Mesenchymal stem cell (in vitro differentiated cells and primary cell): ENCODE results near the gene STXBP1.

ENCODE experiments used
- DNase-seq: peaks from one replicate; pipeline ENCODE4 v3.0.0-alpha.2; 2013
- H2AFZ ChIP-seq: one replicate; pipeline ENCODE4 v1.6.1; 2013; ENCODE audit warnings: low read depth, mild to moderate bottlenecking, control low read depth, inconsistent platforms, low read length, moderate library complexity
- H2AK5ac ChIP-seq: 2 replicates; pipeline ENCODE4 v1.6.1; 2013; ENCODE audit warnings: low read length, moderate library complexity, mild to moderate bottlenecking, inconsistent platforms; ENCODE audit not compliant: severe bottlenecking
- H2BK120ac ChIP-seq: one replicate; pipeline ENCODE4 v1.6.1; 2013; ENCODE audit warnings: low read depth, mild to moderate bottlenecking, inconsistent platforms, low read length, moderate library complexity
- H2BK12ac ChIP-seq, 2 experiments: one replicate each; pipeline ENCODE4 v1.6.1; 2013; ENCODE audit warnings: inconsistent platforms in 2 of 2, low read length in 2 of 2, mild to moderate bottlenecking in 2 of 2, moderate library complexity in 2 of 2, control low read depth in 1 of 2
- H2BK15ac ChIP-seq: one replicate; pipeline ENCODE4 v1.6.1; 2013; ENCODE audit warnings: mild to moderate bottlenecking, low read depth, inconsistent platforms; ENCODE audit not compliant: poor library complexity, severe bottlenecking
- H2BK5ac ChIP-seq: 2 replicates; pipeline ENCODE4 v1.6.1; 2013; ENCODE audit warnings: low read depth, mild to moderate bottlenecking, low read length, control low read depth, inconsistent platforms; ENCODE audit not compliant: poor library complexity, severe bottlenecking
- H3K14ac ChIP-seq, 2 experiments: one replicate each; pipeline ENCODE4 v1.6.1; 2013; ENCODE audit warnings: inconsistent platforms in 2 of 2, low read length in 2 of 2, control low read depth in 1 of 2, mild to moderate bottlenecking in 1 of 2, moderate library complexity in 1 of 2
- H3K18ac ChIP-seq, 2 experiments: one replicate each; pipeline ENCODE4 v1.6.1; 2013; ENCODE audit warnings: inconsistent platforms in 2 of 2, low read length in 2 of 2, control low read depth in 1 of 2, low read depth in 1 of 2, mild to moderate bottlenecking in 1 of 2
- H3K23ac ChIP-seq, 2 experiments: one replicate each; pipeline ENCODE4 v1.6.1; 2013; ENCODE audit warnings: inconsistent platforms in 2 of 2, low read length in 2 of 2, mild to moderate bottlenecking in 2 of 2, moderate library complexity in 2 of 2, control low read depth in 1 of 2
- H3K27ac ChIP-seq: 2 replicates; pipeline ENCODE4 v1.5.1; 2013; ENCODE audit warnings: mild to moderate bottlenecking, moderate library complexity, low read length, control low read depth, inconsistent platforms; ENCODE audit not compliant: poor library complexity, severe bottlenecking
- H3K27me3 ChIP-seq, 2 experiments: 2 replicates each; pipeline versions ENCODE4 v1.6.1 to v1.7.0; 2013; ENCODE audit warnings: low read length in 2 of 2, mild to moderate bottlenecking in 2 of 2, moderate library complexity in 2 of 2, control low read depth in 1 of 2, inconsistent platforms in 1 of 2; ENCODE audit not compliant: control insufficient read depth in 1 of 2, insufficient read depth in 1 of 2
- H3K36me3 ChIP-seq, 2 experiments: 2 replicates each; pipeline versions ENCODE4 v1.6.1 to v1.7.0; 2013; ENCODE audit warnings: low read length in 2 of 2, control low read depth in 1 of 2, inconsistent platforms in 1 of 2, low read depth in 1 of 2, mild to moderate bottlenecking in 1 of 2; ENCODE audit not compliant: insufficient read depth in 2 of 2, control insufficient read depth in 1 of 2
- H3K4ac ChIP-seq, 2 experiments: one replicate each; pipeline ENCODE4 v1.6.1; 2013; ENCODE audit warnings: inconsistent platforms in 2 of 2, low read length in 2 of 2, mild to moderate bottlenecking in 2 of 2, moderate library complexity in 2 of 2, control low read depth in 1 of 2, low read depth in 1 of 2
- H3K4me1 ChIP-seq: 2 replicates; pipeline ENCODE4 v1.6.1; 2013; ENCODE audit warnings: low read depth, low read length, control low read depth; ENCODE audit not compliant: control insufficient read depth, insufficient read depth
- H3K4me2 ChIP-seq: 2 replicates; pipeline ENCODE4 v1.6.1; 2013; ENCODE audit warnings: low read length, mild to moderate bottlenecking, inconsistent platforms; ENCODE audit not compliant: poor library complexity, severe bottlenecking
- H3K4me3 ChIP-seq, 2 experiments: 2 replicates each; pipeline versions ENCODE4 v1.5.1 to v1.7.0; 2013; ENCODE audit warnings: low read length in 2 of 2, mild to moderate bottlenecking in 2 of 2, control low read depth in 1 of 2, low read depth in 1 of 2; ENCODE audit not compliant: insufficient read depth in 1 of 2
- H3K79me1 ChIP-seq: replicated peaks from 2 replicates; pipeline ENCODE4 v1.6.1; 2013; ENCODE audit warnings: mild to moderate bottlenecking, control low read depth, low read length, inconsistent platforms; ENCODE audit not compliant: poor library complexity, severe bottlenecking
- H3K9ac ChIP-seq: 2 replicates; pipeline ENCODE4 v1.7.0; 2013; ENCODE audit warnings: mild to moderate bottlenecking, low read length, moderate library complexity
- H3K9me3 ChIP-seq: 2 replicates; pipeline ENCODE4 v1.7.0; 2013; ENCODE audit warnings: mild to moderate bottlenecking, low read length; ENCODE audit not compliant: control insufficient read depth
- H4K8ac ChIP-seq: one replicate; pipeline ENCODE4 v1.6.1; 2013; ENCODE audit warnings: inconsistent platforms, mild to moderate bottlenecking, low read length, moderate library complexity
- H4K91ac ChIP-seq: one replicate; pipeline ENCODE4 v1.6.1; 2013; ENCODE audit warnings: mild to moderate bottlenecking, low read length, inconsistent platforms
- WGBS: methylation state at CpG from one replicate; pipeline ENCODE4 v1.1.7; 2013; ENCODE audit warnings: mixed read lengths; 5-methylcytosine and 5-hydroxymethylcytosine counted together

Gene STXBP1

DNA sequence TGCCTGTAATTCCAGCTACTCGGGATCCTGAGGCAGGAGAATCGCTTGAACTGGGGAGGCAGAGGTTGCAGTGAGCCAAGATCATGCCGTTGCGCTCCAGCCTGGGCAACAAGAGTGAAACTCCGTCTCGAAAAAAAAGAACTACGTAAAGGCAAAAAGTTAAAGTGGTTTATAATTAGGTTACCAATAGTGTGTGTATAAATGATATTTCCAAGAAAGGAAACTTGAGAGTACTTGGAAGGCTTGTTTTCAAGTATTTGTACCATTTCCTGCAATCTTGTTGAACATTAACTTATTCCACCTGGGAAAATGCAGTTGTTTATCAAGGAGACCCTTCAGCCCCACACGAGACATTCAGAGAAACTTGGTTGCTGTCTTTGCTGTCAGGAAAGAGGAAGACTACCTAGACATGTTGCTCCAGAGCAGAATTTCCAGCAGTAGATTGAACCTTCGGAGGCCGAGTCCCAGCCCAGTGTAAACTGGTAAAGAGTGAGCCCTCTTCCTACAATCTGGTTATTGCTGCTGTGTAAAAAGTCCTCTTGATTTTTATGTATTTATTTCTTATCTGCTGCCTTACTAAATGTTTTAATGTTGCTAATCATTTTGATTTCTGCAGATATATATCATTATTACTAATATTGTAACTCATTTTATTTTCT, 30.1 kb downstream of the STXBP1 start:
- Histone ChIP-seq H3K27ac (peak overlapping the region; percentile 69), H2BK5ac (no peak overlapping the region), H4K8ac (no peak overlapping the region), H3K27me3 (no peaks in the 10 kb centered on the region), H3K4me3 (peak overlapping the region in 1 of 2 experiments; percentile 35), H3K9ac (peak overlapping the region; percentile 69), H3K23ac (no peak overlapping the region), H3K18ac (no peak overlapping the region), H3K14ac (no peak overlapping the region), H2BK120ac (no peak overlapping the region), H3K79me1 (peaks cover 15% of the 10 kb centered on the region), H2BK15ac (no peak overlapping the region), H3K9me3 (no peaks in the 10 kb centered on the region), H3K4me1 (peaks cover 6% of the 10 kb centered on the region), H3K4me2 (peak overlapping the region; percentile 83), H2BK12ac (no peak overlapping the region), H2AFZ (no peak overlapping the region), H3K4ac (no peak overlapping the region), H2AK5ac (no peak overlapping the region), H4K91ac (no peak overlapping the region), H3K36me3 (no peaks in the 10 kb centered on the region)
- WGBS: 93% methylated on average over 10 of the region's 10 CpGs
- DNase-seq: no peak

DNA sequence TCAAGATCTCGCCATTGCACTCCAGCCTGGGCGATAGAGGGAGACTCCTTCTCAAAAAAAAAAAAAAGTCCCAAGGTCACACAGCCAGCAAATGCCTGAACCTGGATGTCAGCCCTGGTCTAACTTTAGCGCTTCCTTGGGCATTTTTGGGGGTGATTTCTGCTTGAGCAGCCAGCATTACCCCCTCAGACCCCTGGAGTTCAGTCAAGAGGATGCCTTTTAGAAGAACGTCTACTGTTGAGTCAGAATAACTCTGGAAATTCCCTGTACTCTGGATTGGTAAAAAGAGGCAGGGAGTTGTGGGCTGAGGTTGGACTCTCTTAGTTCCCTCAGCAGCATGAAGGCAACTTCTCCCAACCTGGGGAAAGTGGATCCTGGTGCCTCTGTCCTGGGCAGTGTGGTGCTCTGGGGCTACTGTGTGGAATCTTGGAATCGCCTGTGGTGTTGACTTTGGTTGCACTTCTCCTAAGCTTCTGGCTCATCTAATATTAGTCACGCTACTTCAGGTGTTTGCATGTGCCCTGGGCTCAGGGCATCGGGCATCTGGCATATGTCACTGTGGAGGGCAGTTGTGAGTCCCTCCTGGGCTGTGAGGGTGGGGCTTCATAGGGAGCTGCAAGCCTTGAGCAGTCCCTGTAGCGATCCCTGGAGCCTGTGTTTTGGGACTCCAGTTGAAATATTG, 32.2 kb downstream of the STXBP1 start:
- H3K27me3 ChIP-seq: no peaks in the 10 kb centered on the region
- no peak overlapping the region for H3K4me3 ChIP-seq
- H2BK15ac ChIP-seq: no peak overlapping the region
- no peak overlapping the region for H3K23ac ChIP-seq
- H2BK120ac ChIP-seq: no peak overlapping the region
- H2AK5ac ChIP-seq: no peak overlapping the region
- H4K8ac ChIP-seq: no peak overlapping the region
- H3K18ac ChIP-seq: no peak overlapping the region
- no peaks in the 10 kb centered on the region for H3K9me3 ChIP-seq
- H2BK5ac ChIP-seq: no peak overlapping the region
- H3K9ac ChIP-seq: no peak overlapping the region
- H3K4me1 ChIP-seq: peaks cover 6% of the 10 kb centered on the region
- no peaks in the 10 kb centered on the region for H3K36me3 ChIP-seq
- H3K79me1 ChIP-seq: peaks cover 13% of the 10 kb centered on the region
- H2AFZ ChIP-seq: no peak overlapping the region
- 97% methylated on average over 8 of the region's 8 CpGs for WGBS
- no peak overlapping the region for H3K4me2 ChIP-seq
- H3K27ac ChIP-seq: no peak overlapping the region
- H3K14ac ChIP-seq: no peak overlapping the region
- no peak for DNase-seq
- no peak overlapping the region for H2BK12ac ChIP-seq
- no peak overlapping the region for H3K4ac ChIP-seq
- no peak overlapping the region for H4K91ac ChIP-seq

- Histone ChIP-seq H4K91ac (no peak overlapping the region), H3K9ac (no peak overlapping the region), H3K23ac (no peak overlapping the region), H3K14ac (no peak overlapping the region), H3K79me1 (peaks cover 13% of the 10 kb centered on the region), H3K4me2 (no peak overlapping the region), H3K4me3 (no peak overlapping the region), H2BK120ac (no peak overlapping the region), H2BK5ac (no peak overlapping the region), H4K8ac (no peak overlapping the region), H3K18ac (no peak overlapping the region), H3K27ac (no peak overlapping the region), H2AK5ac (no peak overlapping the region), H3K36me3 (no peaks in the 10 kb centered on the region), H3K27me3 (no peaks in the 10 kb centered on the region), H2BK15ac (no peak overlapping the region), H3K9me3 (no peaks in the 10 kb centered on the region), H2AFZ (no peak overlapping the region), H3K4ac (no peak overlapping the region), H2BK12ac (no peak overlapping the region), H3K4me1 (peaks cover 6% of the 10 kb centered on the region)
- WGBS: 99% methylated on average over 4 of the region's 4 CpGs
- DNase-seq: no peak
Measured at GRCh38 chr9:127644943-127645342, 32.9 kb downstream of the STXBP1 start.

DNA sequence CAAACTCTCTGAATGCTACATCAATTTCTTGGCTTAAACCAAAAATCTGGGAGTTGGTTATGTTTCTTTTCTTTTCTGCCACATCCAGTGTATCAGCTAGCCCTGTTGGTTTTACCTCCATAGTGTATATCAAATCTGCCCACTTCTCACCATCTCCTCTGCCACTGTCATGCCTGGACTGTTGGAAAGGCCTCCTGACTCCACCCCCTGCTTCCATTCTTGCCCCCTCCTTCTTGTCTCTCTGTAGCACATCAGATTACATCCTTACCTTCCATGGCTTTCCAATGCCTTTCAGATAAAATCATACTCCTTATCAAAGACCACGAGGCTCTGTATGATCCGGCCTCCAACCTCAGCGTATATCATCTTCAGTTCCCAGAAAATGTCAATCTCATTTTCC, 35.4 kb downstream of the STXBP1 start:
- no peak overlapping the region for H2AK5ac ChIP-seq
- H3K4me2 ChIP-seq: peak overlapping the region; percentile 11
- no peak overlapping the region for H4K8ac ChIP-seq
- H2BK12ac ChIP-seq: no peak overlapping the region
- H2BK15ac ChIP-seq: no peak overlapping the region
- H3K14ac ChIP-seq: no peak overlapping the region
- H3K9ac ChIP-seq: no peak overlapping the region
- H3K4me3 ChIP-seq: no peak overlapping the region
- H3K9me3 ChIP-seq: no peaks in the 10 kb centered on the region
- H3K27ac ChIP-seq: no peak overlapping the region
- no peak overlapping the region for H3K4ac ChIP-seq
- 91% methylated on average over 3 of the region's 3 CpGs for WGBS
- no peak overlapping the region for H2BK120ac ChIP-seq
- H2AFZ ChIP-seq: no peak overlapping the region
- peak overlapping the region in 1 of 2 experiments; percentile 70 for H3K23ac ChIP-seq
- no peak for DNase-seq
- H3K79me1 ChIP-seq: peaks cover 16% of the 10 kb centered on the region
- H3K4me1 ChIP-seq: peaks cover 3% of the 10 kb centered on the region
- no peak overlapping the region for H2BK5ac ChIP-seq
- no peak overlapping the region for H3K18ac ChIP-seq
- H3K27me3 ChIP-seq: no peaks in the 10 kb centered on the region
- peaks cover 0 to 12% of the 10 kb centered on the region in 2 experiments for H3K36me3 ChIP-seq
- H4K91ac ChIP-seq: no peak overlapping the region
